Mesothelial cell of epicardium (in vitro differentiated cells): Measurements from ENCODE around the gene ADARB2. TPM values are rescaled to one million over a fixed set of nuclear protein-coding genes. Genes with fewer than 3 reads are reported as not detected.

Source experiments
- DNase-seq, 2 experiments: peaks; one replicate each; pipeline ENCODE4 v3.0.0; 2021; ENCODE audit warnings: low spot score in 2 of 2; ENCODE audit not compliant: unreplicated experiment in 2 of 2
- H3K27ac Mint-ChIP-seq: 2 replicates; pipeline ENCODE4 v1.8.0; 2021; ENCODE audit warnings: mixed read lengths
- H3K27me3 Mint-ChIP-seq: 2 replicates; pipeline ENCODE4 v1.8.0; 2021; ENCODE audit warnings: low read depth, mixed read lengths
- H3K36me3 Mint-ChIP-seq: 2 replicates; pipeline ENCODE4 v1.8.0; 2021; ENCODE audit warnings: mixed read lengths
- H3K4me1 Mint-ChIP-seq: 2 replicates; pipeline ENCODE4 v1.8.0; 2021; ENCODE audit warnings: mixed read lengths
- H3K4me3 Mint-ChIP-seq: 2 replicates; pipeline ENCODE4 v1.8.0; 2021; ENCODE audit warnings: mild to moderate bottlenecking, moderate library complexity, mixed read lengths
- H3K9me3 Mint-ChIP-seq: 2 replicates; pipeline ENCODE4 v1.8.0; 2021; ENCODE audit warnings: mixed read lengths
- CTCF ChIP-seq: fragments of 200-600 bp; sonication (generic); IDR thresholded peaks from one replicate; pipeline ENCODE4 v1.5.0; 2021; ENCODE audit warnings: antibody characterized with exemption; ENCODE audit not compliant: unreplicated experiment
- total RNA-seq: library from RNA; stranded (reverse); gene quantifications from 3 replicates; pipeline ENCODE4 v1.2.1, GENCODE V29; 2021

Gene ADARB2
- total RNA-seq, 1 donor from 2014 or later, result 0.38 TPM

- Mint-ChIP-seq H3K36me3 (no peaks in the 10 kb centered on the region), H3K27me3 (peaks cover 27% of the 10 kb centered on the region), H3K9me3 (peaks cover 3% of the 10 kb centered on the region), H3K4me3 (no peak overlapping the region), H3K4me1 (peaks cover 9% of the 10 kb centered on the region), H3K27ac (no peak overlapping the region)
- no peak for DNase-seq
- no peak for TF ChIP-seq CTCF
Measured at GRCh38 chr10:1310271-1310789, 427.0 kb downstream of the ADARB2 start.

- H3K4me1 Mint-ChIP-seq, result peaks cover 9% of the 10 kb centered on the region
- peaks cover 27% of the 10 kb centered on the region for H3K27me3 Mint-ChIP-seq
- no peak overlapping the region for H3K4me3 Mint-ChIP-seq
- no peaks in the 10 kb centered on the region for H3K36me3 Mint-ChIP-seq
- no peak for DNase-seq
- H3K9me3 Mint-ChIP-seq, result peaks cover 3% of the 10 kb centered on the region
- no peak for TF ChIP-seq CTCF
- no peak overlapping the region for H3K27ac Mint-ChIP-seq
Measured at GRCh38 chr10:1309617-1310270, 427.6 kb downstream of the ADARB2 start.

- Mint-ChIP-seq H3K27ac (no peak overlapping the region), H3K9me3 (peaks cover 3% of the 10 kb centered on the region), H3K27me3 (peaks cover 21% of the 10 kb centered on the region), H3K4me1 (peaks cover 9% of the 10 kb centered on the region), H3K4me3 (no peak overlapping the region), H3K36me3 (no peaks in the 10 kb centered on the region)
- no peak for TF ChIP-seq CTCF
- no peak for DNase-seq
Measured at GRCh38 chr10:1308962-1309616, 428.2 kb downstream of the ADARB2 start.

- no peak for DNase-seq
- H3K36me3 Mint-ChIP-seq, result no peaks in the 10 kb centered on the region
- H3K9me3 Mint-ChIP-seq, result peaks cover 3% of the 10 kb centered on the region
- peaks cover 9% of the 10 kb centered on the region for H3K4me1 Mint-ChIP-seq
- no peak for TF ChIP-seq CTCF
- peaks cover 17% of the 10 kb centered on the region for H3K27me3 Mint-ChIP-seq
- no peak overlapping the region for H3K4me3 Mint-ChIP-seq
- H3K27ac Mint-ChIP-seq, result no peak overlapping the region
Measured at GRCh38 chr10:1308173-1308961, 429.0 kb downstream of the ADARB2 start.

GRCh38 chr10:1301143-1301542, 436.2 kb downstream of the ADARB2 start:
- H3K36me3 Mint-ChIP-seq, result no peaks in the 10 kb centered on the region
- H3K4me1 Mint-ChIP-seq, result no peaks in the 10 kb centered on the region
- H3K9me3 Mint-ChIP-seq, result no peaks in the 10 kb centered on the region
- no peak overlapping the region for H3K27ac Mint-ChIP-seq
- H3K27me3 Mint-ChIP-seq, result peaks cover 28% of the 10 kb centered on the region
- DNase-seq, result no peak
- H3K4me3 Mint-ChIP-seq, result no peak overlapping the region
- no peak for TF ChIP-seq CTCF
